SK-N-DZ (cell line): ENCODE data around the gene NECAB3.

Experiments used
- DNase-seq: peaks from one replicate; pipeline ENCODE4 v3.0.0-alpha.2; 2015; ENCODE audit warnings: low spot score

NECAB3 gene

GRCh38 chr20:33664762-33665144 lies 9.5 kb downstream of the NECAB3 start:
- DNase-seq = no peak

GRCh38 chr20:33664085-33664761 lies 10.0 kb downstream of the NECAB3 start:
- no peak for DNase-seq

DNA sequence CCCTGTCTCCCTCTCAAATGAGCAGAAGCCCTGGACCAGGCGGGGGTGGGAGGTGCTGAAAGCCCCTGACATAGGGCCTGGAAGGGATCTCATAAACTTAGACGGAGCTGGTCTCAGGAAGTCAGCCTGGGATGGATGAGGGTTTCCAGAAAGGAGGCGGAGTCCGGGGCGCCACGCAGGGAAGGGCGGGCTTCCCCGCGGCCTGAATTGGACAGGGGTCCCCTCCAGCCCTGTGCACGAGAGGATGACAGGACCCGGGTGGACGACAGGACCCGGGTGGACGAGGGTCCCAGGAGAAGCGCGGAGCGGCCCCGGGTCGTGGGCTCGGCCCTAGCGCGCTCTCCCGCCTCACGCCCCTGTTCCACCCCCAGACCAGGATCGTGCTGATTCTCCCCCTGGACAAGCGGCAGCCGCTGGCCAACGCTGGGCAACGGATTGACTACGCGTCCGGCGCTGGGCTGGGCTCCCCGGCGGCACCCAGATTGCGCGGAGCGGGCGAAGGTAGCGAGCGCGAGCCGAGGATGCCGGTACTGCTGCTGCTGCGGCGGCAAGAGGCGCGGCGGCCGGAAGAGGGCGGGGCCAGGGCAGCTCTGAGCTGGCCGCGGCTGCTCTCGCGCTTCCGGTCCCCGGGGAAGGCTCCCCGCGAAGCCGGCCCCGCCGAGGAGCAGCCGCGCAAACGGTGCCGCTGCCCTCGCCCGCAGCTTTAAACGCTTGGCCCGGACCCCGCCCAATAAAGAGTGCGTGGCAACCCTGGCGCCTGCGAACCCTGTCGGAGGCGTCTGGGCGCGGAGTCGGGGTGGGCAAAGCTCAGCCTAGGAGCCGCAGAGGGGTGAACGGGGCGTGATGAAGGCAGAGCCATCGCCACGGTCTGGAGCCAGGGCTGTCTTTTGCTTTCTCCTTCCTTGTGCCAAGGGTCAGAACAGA lies 10.8 kb downstream of the NECAB3 start:
- peak; percentile 83 for DNase-seq

DNA sequence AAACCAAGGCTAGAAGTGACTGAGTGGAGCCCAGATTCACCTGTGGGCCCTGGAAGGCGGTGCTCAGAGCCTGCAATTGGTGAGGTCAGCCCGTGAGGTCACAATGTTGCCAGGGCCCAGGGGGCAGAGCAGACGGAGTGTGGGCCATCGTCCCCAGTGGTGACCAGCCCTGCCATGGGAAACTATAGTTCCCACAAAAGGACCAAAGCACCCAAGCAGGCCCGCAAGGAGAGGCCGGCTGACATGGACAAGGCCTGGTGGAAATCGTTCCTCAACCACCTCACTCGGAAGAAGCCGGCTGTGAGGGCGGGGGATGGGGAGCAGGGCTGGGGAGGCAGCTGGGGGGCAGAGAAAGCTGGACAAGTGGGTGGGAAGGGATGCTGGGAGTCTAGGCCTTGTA lies 12.1 kb downstream of the NECAB3 start, which contains the start of gene C20orf144:
TSS of gene C20orf144 (plus strand) at position 156 of the 400 bp plus-strand sequence. CDS start at position 175, 19 bp downstream.
- no peak for DNase-seq

DNA sequence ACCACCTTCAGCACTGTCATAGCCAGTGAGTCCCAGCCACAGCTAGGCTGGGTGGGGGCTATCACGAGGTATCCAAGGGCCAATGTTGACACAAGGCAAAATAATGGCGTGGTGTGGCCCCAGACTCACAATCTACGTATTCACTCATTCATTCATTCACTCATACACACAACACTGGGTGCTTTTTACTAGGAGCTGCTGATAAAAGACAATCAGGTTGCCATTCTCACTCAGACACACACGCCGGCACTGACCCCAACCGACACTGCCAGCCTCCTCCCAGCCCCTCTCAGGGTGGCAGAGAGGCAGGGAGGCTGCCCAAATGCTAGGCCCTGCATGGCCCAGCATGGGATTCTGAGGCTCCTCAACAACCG lies 13.6 kb downstream of the NECAB3 start:
- no peak for DNase-seq

DNA sequence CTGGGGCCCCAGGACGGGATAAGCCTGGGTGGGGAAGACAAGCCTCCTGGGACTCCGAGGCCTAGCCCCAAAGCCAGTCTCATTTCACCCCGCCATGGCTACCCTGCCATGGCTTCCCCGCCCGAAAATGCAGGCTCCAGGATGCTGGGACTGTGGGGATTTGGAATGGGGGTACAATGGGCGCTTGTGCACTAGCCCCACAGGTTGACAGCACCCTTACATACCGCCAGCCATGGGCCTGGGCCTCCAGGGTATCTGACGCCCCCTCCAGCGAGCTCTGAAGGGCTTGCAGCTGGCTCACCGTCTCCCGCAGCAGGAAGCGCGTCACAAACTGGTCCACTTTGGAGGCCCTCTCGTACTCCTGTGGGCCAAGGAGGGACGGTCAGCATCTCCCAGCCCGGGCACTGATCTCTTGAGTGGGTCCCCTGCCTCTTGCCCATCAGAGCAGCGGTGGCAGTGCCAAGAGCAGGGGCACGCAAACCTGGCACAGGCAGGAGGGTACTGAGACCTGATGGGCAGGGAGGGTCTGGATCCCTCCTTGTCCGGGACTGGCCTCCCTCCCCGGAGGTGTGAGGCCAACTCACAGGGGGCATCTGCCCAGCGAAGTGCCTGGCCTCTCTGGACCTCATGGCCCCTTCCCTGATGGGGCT lies 14.1 kb downstream of the NECAB3 start:
- no peak for DNase-seq

GRCh38 chr20:33659341-33660034 lies 14.7 kb downstream of the NECAB3 start:
- no peak for DNase-seq

DNA sequence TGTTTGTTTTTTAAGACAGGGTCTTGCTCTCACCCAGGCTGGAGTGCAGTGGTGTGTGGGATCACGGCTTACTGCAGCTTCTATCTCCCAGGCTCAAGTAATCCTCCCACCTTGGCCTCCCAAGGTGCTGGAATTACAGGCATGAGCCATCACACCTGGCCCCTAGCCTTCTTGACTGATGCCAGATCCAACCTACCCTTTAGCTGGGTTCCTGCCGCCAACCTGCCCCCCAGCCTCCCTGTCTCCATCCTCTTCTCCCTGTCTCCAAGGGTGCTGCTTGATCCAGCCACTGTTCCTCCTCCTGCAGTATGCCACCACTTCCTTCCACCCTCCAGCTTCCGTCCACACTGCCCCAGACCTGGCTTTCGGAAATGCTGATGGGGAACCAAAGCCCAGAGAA lies 15.3 kb downstream of the NECAB3 start:
- no peak for DNase-seq

DNA sequence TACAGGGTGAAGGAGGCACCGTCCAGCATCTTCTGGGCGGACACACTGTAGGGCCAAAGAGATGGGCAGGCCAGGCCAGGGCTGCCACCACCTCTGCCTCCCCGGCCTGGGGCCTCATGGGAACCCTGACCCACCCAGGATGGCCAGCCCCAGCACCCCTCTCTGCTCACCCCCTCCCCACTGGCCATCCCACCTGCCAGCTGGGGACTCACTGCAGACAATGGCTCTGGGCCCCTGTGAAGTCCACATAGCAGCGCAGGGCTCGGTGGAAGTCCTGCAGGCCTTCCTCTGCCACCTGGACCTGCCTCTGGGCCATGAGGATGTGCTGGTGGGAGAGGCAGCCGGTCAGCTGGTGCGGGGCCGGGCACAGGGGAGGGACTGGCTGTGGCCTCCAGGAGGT lies 15.7 kb downstream of the NECAB3 start:
- no peak for DNase-seq

DNA sequence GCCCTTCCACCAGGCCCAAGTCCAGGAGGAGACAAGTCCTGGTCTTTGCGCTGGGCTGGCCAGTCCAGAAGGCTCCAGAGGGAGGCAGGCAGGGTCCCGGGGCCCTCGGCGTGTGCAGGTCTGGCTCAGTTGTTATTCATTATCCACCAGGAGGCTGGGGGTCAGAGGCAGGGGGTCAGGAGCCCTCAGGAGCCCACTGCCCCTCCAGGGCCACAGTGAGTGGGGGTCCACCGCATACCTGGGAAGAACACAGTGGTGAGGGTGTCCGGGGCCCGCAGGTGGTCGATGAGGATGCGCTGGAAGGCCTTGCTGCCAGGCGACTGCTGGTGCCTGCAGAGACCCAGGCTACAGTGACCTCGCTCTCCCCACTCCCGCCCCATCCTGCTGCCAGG lies 16.5 kb downstream of the NECAB3 start:
- no peak for DNase-seq

DNA sequence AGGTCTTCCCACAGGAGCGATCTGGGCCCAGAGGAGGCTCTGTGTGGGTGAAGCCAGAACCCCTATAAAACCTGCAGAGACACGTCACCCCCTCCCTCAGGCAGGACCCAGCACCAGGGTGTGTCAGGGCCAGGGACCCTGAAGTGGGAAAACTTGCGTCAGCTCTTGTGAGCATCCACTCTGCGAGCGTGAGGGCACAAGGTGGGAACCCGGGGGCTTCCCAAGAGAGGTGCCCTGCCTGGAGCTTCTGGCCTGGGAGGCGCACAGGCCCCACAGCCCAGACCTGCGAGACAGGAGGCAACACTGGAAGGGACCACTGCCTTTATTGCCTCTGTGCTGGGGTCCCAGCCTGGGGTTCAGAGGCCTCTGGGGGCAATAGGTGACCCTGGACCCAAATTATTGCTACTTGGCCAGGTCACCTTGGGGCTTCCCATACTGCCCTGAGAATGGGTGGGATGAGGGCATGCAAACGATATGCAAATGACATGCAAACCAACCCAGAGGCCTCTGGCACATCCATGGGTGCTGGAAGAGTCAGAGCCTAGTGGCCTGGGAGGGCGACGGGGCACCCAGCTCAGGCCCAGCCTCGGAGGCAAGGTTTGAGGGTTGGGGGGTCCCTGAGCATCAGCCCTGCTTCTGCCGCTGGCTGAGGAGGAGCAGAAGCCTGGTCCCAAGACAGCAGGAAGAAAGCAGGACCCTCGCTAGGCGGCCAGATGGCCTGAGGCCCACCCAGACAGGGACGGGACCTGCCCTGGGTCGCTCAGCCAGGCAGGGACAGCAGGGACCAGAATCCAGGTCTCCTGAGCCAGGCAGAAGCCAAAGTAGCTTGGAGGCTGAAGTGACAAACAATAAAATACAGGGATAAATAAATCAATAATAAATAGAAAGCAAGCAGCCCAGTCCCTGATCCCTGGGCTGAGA lies 17.2 kb downstream of the NECAB3 start:
- no peak for DNase-seq

DNA sequence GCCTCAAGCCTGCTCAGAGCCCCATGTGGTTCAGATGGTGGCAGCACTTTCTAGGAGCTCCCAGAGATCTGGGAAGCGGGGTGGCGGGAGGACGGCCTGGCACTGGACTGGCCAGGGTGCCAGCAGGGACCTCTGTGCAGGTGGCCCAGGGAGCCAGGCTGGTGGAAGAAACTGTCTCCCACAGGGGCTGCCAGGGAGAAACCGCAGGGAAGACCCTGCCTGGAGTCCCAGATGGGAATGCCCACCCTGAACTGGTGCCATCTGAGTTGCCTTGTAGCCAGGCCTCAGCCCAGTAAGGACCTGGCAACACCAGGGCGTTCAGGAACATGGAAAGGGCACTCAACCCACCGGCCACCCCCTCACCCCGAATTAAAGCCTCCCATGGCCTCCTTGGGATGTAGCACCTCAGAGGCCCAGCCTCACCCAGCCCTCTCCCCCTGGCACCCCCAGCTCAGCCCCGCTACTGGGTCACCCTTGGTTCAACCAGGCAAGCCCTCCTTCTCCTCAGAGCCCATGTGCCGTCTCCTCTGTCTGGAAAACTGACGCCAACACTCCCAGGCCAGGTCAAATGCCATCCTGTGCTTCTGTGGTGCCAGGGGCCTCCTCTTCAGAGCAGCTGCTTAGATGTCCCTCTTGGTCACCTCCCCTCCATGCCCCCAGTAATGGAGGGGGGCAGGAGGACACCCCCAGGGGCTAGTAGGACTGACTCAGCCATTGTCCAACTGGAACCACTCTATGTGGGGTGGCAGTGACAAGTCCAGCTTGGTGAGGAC lies 18.0 kb downstream of the NECAB3 start:
- no peak for DNase-seq

DNA sequence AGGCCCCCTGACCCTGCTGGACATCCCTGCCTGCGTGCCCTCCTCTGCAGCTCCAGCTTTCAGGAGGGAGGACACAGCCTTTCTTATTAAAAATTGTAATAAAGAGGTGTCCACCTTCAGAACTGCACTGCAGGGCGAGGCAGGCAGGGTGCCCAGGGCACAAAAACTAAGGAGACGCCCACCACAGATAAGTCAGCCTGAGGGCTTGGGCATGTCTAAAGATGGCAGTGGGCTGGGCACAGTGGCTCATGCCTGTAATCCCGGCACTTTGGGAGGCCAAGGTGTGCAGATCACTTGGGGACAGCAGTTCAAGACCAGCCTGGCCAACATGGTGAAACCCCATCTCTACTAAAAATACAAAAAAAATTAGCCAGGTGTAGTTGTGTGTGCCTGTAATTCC lies 19.1 kb downstream of the NECAB3 start:
- DNase-seq = no peak

DNA sequence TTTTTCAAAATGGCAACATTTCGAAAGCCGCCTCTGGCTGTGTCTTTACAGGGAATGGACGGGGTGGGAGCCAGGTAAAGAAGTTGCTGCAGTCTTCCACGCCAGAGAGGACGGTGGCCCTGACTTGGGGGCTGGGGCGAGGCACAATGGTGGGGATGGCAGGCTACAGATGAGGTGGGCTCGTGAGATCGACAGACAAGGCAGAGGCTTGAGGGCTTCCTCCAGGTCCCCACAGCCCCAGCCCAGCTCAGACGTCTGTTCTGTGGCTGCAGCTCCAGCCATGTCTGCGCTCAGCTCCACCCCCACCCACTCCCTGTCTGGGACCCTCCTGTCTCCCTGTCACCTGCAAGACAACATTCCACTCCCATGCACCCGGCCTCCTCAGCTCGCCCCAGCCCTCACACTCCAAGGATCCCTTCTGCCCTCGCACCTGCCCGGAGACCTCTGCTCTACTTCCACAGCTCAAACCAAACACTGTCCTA lies 19.5 kb downstream of the NECAB3 start:
- DNase-seq = peak; percentile 25

DNA sequence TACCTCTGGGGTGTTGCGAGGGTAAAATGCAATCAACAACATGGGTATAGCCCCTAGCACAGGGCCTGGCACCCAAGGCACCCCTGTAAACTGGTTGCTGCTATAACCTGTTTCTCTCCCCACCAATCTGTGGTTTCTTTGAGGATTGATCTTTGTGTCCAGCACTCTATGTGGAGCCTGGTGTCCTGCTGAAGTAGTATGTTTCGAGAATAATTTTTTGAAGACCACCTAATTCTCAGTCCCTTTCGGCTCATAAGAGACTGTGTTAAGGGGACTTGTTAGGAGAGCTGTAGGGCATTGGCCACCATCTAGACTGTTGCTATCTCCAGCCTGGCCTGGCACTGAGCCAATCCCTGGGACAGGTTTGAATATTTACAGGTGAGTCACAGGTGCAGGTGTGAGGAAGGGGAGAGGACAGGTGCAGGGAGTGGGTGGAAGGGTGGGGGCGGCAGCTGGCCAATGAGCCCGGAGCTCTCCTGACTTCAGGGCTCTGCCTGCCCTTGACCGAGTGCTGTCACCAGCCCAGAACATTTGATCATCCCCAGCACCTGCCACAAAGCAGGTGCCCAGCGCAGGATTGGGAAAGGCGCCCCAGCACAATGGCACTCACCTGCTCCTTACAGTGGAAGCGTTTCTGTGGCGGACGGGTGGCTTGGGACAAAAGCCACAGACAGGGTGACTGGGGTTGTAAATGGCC lies 20.2 kb downstream of the NECAB3 start:
- DNase-seq = peak; percentile 37

- DNase-seq = peak; percentile 88
Measured at GRCh38 chr20:33653218-33653899, 20.9 kb downstream of the NECAB3 start.

- no peak for DNase-seq
Measured at GRCh38 chr20:33651562-33652048, 22.6 kb downstream of the NECAB3 start.
